ENCODE results near the gene SKOR2.
"Not testable (repeated sequence)": the region's sequence is repeated elsewhere in the genome, so short reads cannot be mapped to it uniquely, and the experiment has no call there.

SKOR2 gene

DNA sequence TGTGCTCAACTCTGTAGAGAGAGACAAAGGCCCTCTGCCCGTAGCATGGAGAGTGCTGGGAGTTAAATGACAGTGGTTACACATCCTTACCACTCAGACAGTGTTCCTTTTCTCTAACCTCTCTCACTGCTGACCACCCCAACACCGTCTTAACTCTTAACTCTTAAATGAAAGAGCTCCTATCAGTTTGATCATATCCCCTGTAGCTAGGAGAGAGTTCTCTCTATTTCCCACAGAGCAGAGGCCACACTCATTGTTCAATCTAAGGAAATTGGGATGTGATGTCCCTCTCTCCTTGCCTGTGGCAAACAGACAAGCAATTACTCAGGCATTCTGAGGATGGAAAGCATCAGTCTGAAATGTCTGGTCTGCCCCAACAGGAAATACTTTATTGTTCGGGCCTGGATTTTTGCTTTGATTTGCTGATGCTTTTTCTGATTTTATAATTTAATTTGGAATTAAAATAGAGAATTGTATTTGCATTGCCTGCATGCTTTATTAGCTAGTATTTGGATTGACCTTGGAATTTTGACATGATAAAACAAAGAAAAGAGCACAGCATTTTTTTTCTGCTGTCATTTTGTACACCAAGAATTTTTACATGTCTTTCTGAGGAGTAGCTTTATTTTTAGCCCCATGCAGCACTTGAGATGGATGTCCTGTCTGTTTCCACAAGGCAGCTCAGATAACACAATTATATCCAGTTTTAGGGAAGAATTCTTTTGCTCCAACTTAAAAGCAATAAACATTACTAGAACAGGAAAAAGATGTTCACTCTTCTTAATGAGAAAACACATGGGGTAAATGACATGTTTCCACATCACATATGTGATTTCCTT lies 47.6 kb downstream of the SKOR2 start:
- DNase-seq (ENCODE audit: low read depth) = no peak

DNA sequence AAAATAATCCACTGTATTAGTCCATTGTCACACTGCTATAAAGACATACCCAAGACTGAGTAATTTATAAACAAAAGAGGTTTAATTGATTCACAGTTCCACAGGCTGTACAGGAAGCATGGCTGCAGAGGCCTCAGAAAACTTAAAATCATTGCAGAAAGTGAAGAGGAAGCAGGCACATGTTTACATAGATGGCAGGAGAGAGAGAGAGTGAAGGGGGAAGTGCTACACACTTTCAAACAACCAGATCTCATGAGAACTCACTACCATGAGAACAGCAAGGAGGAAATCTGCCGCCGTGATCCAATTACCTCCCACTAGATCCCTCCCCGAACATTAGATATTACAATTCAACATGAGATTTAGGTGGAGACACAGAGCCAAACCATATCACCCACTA lies 55.5 kb downstream of the SKOR2 start:
- DNase-seq (ENCODE audit: low read depth) = not testable (repeated sequence)

DNA sequence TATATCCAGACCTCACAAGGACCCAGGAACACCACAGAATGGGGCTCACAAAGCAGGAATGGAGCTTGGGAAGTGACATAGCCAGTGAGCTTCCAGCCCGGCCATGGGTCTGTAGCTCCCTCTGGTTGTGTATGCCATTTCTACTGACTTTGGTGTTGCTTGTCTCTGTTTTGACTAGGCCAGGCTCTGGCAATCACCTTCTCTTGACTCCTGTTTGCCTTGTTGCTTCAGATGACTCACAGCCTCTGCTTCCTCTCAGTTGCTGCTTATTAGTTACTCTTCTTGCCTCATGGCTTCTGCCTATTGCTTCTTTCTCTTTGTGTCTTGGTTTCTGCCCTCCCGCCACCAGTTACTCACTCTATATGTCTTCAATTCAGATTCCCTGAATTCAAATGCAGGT lies 59.5 kb downstream of the SKOR2 start:
- no peak for DNase-seq (ENCODE audit: low read depth)

DNA sequence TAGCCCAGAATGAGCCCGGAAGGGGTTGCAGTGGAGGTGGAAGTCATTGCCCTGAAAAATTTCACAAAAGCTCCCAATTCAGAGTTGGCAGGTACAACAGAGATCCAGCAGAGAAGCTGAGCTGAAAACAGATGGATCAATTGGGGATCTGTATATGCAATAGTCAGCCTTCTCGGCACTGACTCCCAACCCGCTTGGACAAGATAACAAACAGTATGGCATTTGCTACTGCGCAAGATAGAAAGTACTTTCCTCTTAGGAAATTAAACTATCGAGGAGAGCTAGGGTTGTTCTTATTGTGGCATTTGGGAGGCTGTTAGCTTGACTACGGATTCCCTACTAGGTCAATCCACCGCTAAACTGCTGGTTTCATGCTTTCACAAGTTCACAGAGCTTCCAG lies 63.7 kb downstream of the SKOR2 start:
- DNase-seq (ENCODE audit: low read depth) = no peak

DNA sequence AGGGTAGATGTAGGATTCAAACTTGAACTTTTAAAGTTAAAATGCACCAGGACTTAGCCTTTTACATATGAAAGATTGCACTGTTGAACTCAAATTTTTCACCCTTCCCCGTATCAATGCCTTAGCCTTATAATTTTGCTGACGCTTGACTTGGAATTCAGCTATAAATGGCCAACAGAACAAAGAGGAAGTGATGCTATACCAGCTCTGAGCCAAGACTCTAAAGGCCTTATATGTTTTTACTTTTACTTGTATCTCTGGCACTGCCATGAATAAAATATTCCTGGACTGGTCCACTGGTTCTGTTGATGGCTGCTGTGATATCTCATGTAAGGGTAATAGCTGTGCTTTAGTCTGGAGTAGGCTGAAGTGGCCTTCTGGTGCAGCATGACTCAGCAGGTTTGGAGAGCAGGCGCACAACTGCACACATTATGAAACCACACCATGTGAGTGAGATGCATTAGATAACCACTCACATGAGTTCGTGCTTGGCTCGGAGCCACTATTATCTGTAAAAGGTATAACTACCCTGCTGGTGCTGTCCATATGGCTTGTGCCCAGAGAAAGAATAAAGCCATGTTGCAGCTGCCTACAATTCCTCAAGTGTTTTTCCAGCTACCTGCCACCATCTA lies 66.9 kb downstream of the SKOR2 start:
- DNase-seq (ENCODE audit: low read depth) = no peak

DNA sequence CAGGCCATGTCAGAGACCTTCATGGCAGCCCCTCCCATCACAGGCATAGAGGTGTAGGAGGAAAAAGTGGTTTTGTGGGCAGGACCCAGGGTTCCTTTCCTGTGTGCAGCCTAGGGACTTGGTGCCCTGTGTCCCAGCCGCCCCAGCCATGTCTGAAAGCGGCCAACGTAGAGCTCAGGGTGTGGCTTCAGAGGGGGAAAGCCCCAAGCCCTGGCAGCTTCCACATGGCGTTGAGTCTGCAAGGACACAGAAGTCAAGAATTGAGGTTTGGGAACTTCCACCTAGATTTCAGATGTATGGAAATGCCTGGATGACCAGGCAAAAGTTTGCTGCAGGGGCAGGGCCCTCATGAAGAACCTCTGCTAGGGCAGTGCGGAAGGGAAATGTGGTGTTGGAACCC lies 69.3 kb downstream of the SKOR2 start:
- not testable (repeated sequence) for DNase-seq (ENCODE audit: low read depth)

DNA sequence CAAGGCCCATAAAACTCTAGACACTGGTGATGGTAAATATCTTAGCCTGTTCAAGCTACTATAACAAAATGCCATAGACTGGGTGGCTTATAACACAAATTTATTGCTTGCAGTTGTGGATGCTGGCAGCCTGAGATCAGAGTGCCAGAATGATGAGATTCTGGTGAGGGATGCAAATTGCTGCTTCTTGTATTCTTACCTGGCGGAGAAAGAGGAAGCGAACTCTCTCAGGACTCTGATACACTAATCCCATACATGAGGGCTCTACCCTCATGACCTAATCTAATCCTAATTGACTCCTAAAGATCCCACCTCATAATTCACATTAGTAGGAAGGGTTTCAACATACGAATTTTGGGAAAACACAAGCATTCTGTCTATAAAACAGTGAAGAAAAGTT lies 70.7 kb downstream of the SKOR2 start:
- no peak for DNase-seq (ENCODE audit: low read depth)

DNA sequence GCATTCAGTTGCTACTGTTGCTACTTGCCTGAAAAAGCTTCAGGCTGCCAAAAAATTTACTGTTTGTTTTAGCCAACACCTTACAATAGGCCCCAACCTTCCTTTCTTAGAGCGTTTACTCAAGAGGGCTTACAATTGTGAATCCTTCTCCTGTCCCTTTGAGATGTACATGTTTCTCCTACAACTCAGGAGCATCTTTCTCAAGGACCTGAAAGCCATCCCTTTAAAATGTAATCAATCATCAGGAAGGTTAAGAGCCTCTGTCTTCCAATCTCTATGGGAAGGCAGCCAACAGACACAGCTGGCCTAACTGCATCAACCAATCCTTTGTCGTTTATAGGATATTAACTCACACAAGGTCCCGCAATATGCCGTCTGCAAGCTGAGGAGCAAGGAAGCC lies 71.9 kb downstream of the SKOR2 start:
- no peak for DNase-seq (ENCODE audit: low read depth)

DNA sequence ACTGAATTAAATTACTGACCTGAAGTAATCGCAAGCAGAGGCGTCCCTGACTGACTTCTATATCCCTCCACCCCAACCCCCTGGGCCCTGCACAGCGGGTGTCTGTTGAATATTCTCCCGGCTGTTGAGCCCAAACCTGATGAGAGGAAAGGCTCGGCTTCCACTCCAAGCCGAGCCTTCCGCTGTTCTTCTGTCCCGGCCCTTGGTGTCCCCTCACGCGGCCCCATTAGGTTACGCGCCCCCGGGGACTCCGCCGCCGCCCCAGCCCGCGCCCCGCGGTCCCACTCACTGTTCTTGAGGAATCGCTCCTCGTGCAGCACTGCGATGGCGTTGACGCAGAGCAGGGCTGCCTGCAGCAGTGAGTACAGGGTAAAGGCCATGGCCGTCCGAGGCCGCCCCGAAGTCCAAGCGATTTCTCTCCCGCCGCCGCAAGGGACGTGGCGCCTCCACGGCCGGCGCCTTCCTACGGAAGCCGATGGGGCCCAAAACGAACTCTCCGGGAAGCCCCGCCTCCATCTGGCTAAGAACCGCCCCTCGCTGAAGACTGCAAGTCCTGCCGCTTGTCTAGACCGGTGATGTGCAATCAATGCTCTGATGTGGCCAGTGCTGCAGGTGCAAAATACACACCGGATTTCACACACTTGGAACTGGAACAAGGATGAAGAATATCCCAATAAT lies 75.4 kb downstream of the SKOR2 start, which contains the start of gene IER3IP1:
IER3IP1 (minus strand) TSS at position 467 of the 678 bp plus-strand sequence; CDS start at position 380, 87 bp downstream.
- peak; percentile 33 for DNase-seq (ENCODE audit: low read depth)

DNA sequence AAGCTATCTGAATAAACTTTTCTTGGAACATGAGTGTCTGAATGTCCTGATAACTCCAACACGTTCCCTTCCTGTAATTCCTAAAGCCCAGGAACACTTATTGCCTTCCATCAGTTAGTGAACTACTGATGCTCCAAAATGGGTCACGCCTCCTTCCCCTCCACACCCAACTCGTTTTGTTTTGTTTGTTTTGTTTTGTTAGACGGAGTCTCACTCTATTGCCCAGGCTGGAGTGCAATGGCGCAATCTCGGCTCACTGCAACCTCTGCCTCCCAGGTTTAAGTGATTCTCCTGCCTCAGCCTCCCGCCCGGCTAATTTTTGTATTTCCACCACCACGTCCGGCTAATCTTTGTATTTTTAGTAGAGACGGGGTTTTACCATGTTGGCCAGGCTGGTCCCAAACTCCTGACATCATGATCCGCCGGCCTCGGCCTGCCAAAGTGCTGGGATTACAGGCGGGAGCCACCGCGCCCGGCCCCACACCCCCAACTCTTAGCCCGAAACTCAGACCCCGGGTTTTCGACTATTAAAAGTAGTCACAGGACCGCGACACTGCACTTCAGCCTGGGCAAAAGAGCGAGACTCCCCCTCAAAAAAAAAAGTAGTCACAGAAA lies 76.1 kb downstream of the SKOR2 start:
- DNase-seq (ENCODE audit: low read depth) = no peak

DNA sequence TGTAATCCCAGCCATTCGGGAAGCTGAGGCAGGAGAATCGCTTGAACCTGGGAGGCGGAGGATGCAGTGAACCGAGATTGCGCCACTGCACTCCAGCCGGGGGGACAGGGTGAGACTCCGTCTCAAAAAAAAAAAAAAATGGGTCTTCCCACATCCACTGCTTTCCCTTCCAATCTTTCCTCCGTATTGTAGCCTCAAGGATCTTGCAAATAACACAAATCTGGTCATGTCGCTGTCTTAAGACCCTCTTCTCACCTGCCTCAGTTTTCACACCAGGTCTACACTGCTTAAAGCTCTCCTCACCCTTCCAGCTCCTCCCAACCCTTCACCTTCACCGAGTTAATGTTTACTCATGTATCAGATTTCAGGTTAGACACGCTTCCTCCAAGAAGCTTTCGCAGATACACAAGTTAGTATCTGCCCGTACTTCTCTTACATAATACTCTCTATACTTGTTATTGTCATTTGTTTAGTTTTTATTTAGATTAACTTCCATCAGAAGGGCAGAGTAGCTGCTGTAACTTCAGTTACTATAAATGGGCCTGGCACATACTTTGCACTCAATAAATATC lies 76.8 kb downstream of the SKOR2 start:
- no peak for DNase-seq (ENCODE audit: low read depth)

DNA sequence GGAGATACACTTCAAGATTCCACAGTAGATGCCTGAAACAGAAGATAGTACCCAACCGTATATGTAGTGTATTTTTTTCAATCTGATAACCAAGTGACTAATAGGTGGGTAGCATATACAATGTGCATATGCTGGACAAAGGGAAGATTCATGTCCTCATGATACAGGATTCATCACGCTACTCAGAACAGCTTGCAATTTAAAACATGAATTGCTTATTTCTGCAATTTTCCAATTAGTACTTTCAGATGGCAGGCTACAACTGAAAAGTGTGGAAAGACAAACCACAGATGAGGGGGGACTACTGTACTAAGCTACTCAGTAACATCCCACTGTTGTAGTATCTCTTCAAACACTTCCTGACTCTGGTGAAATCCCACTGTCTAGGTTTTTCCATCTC lies 79.0 kb downstream of the SKOR2 start:
- no peak for DNase-seq (ENCODE audit: low read depth)

DNA sequence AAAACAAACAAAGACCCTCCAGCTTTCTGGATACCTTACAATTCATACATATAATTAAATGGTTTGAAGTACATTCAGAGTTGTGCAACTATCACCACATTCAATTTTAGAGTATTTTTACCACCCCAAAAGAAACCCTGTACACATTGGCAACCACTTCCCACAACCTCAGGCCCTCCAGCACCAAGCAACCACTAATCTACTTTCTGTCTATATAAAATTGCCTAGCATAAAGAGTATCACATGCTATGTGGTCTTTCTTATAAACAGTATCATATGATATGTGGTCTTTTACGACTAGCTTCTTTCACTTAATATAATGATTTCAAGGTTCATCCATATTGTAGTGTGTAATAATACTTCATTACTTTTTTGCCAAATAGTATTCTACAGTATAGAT lies 82.5 kb downstream of the SKOR2 start:
- no peak for DNase-seq (ENCODE audit: low read depth)

DNA sequence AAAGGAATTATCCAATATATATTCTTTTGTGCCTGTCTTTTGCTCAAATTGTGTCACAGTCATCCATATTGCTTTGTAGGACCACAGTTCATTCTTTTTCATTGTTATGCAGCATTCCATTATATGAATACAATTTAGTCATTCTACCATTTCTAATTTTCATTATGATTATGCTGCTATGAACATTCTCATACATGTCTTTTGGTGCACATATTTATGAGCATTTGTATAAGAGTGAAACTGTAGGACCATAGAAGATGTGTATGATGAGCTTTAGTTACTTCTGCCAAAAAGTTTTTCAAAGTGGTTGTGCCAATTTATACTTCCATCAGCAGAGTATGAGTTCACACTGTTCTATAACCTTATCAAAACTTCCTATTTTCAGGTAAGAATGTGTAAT lies 83.0 kb downstream of the SKOR2 start:
- no peak for DNase-seq (ENCODE audit: low read depth)

DNA sequence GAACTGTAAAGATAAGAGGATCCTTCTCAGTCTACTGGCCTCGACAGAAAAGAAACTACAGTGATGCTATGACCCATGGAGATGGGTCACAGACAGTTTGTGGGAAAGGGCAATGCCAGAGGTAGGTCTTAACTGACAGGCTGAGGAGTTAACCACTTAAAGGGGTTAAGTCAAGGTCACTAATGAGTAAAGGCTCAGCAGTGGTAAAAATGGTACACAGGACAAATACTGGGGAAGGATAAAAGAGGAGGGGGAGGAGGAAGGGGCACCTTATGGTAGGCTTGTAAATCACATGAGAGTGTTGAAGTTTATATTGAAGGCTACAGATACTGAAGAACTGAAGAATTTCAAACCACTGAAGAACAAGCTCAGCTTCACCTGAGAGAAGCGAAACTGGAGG lies 85.2 kb downstream of the SKOR2 start:
- DNase-seq (ENCODE audit: low read depth) = no peak

DNA sequence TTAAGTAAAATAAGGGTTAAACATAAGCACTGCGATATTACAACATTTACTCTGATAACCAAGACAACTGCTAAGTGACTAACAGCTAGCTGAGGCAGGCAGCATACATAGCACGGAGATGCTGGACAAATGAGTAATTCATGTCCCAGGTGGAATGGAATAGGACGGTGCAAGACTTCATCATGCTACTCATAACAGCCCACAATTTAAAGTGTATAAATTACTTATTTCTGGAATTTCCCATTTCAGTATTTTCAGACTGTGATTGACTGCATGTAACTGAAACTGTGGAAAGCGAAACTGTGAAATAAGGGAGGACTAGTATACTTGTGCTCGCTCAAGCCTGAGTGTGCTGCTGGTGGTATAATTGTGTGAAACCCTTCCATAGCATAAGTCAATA lies 88.2 kb downstream of the SKOR2 start:
- no peak for DNase-seq (ENCODE audit: low read depth)

DNA sequence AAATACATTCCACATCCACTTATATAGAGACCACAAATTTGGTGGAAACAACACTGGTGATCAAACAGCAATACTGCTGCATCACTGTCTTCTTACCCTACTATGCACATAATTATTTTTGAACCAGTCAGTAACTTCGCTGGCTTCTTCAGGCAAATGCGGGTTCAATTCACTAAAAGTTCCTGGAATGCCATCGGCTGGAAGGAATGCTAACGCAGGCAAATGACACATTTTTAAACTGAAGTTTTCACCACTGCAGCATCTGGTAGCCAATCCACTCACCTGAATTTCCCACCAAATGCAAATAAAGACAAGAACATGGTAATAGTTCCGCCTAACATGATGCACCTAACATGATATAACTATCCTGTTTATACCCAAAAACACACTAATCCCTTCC lies 91.2 kb downstream of the SKOR2 start:
- DNase-seq (ENCODE audit: low read depth) = no peak

DNA sequence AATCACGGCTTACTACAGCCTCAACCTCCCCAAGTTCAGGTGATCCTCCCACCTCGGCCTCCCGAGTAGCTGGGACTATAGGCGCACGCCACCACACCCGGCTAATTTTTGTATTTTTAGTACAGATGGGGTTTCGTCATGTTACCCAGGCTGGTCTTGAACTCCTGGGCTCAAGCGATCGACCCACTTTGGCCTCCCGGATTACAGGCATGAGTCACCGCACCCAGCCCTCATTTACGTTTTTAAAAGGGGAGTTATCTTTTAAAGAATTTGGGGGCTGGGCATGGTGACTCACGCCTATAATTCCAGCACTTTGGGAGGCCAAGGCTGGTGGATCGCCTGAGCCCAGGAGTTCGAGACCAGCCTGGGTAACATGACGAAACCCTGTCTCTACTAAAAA lies 93.1 kb downstream of the SKOR2 start:
- not testable (repeated sequence) for DNase-seq (ENCODE audit: low read depth)
